ENCODE measurements around the gene SPAG9. TPM values are rescaled to one million over a fixed set of nuclear protein-coding genes. Genes with fewer than 3 reads are reported as not detected.

SPAG9 gene
- total and polyA plus RNA-seq, 2 experiments from 2014 or later = 13.7 to 45.0 TPM

DNA sequence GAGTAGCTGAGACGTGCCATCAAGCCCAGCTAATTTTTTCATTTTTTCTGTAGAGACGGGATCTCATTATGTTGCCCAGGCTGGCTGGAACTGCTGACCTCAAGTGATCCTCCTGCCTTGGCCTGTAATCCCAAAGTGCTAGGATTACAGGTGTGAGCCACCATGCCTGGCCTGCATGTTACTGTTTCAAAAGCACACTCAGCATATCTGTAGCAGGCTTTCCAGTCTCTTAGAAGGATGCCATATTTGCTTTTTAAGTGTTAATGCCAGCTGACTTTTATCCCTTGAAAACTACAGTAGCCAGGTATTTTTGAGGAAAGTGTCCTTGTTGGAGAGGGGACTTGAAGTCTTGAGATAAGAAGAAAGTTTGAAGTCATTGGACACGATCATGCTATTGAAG lies 15.3 kb upstream of the SPAG9 start:
- Histone ChIP-seq H3K27ac (ENCODE audit: low read depth) (no peak overlapping the region), H2AFZ (no peak overlapping the region), H3K79me2 (replicated peaks; ENCODE audit: insufficient read depth) (no peaks in the 10 kb centered on the region), H3K36me3 (ENCODE audit: insufficient read depth) (no peaks in the 10 kb centered on the region), H3K27me3 (ENCODE audit: insufficient read depth) (no peaks in the 10 kb centered on the region), H3K4me2 (no peak overlapping the region), H3K4me3 (no peak overlapping the region), H3K4me1 (ENCODE audit: insufficient read depth) (no peaks in the 10 kb centered on the region; the same call in 1 of the 2 replicates), H4K20me1 (replicated peaks; ENCODE audit: insufficient read depth) (no peaks in the 10 kb centered on the region), H3F3A (replicated peaks; ENCODE audit: low read depth) (no peaks in the 10 kb centered on the region), H3K9me2 (ENCODE audit: insufficient read depth) (no peaks in the 10 kb centered on the region)
- Mint-ChIP-seq H3K4me1 (no peaks in the 10 kb centered on the region; the same call in 2 of the 3 replicates), H3K27ac (no peak overlapping the region), H3K4me3 (no peak overlapping the region), H3K36me3 (ENCODE audit: low read depth) (no peaks in the 10 kb centered on the region), H3K27me3 (ENCODE audit: insufficient read depth, low read depth, poor library complexity) (peaks cover 6% of the 10 kb centered on the region), H3K9me3 (peaks cover 5% of the 10 kb centered on the region; the same call in 1 of the 3 replicates)
- TF ChIP-seq JUNB (IDR thresholded peaks at IDR 0.05; ENCODE audit: unreplicated experiment) (no peak), EZH2phosphoT487 (IDR thresholded peaks at IDR 0.05; ENCODE audit: unreplicated experiment) (no peak), POLR2AphosphoS5 (IDR thresholded peaks at IDR 0.05; ENCODE audit: low read depth) (no peak), NANOG (IDR thresholded peaks at IDR 0.05; ENCODE audit: borderline replicate concordance) (no peak), STAT1 (IDR thresholded peaks at IDR 0.05; ENCODE audit: unreplicated experiment) (no peak), ZNF462 (CRISPR knock-in tag; IDR thresholded peaks at IDR 0.05) (no peak), ZNF114 (CRISPR knock-in tag; IDR thresholded peaks at IDR 0.05) (no peak)
- TF ChIP-seq, protein P1, sequence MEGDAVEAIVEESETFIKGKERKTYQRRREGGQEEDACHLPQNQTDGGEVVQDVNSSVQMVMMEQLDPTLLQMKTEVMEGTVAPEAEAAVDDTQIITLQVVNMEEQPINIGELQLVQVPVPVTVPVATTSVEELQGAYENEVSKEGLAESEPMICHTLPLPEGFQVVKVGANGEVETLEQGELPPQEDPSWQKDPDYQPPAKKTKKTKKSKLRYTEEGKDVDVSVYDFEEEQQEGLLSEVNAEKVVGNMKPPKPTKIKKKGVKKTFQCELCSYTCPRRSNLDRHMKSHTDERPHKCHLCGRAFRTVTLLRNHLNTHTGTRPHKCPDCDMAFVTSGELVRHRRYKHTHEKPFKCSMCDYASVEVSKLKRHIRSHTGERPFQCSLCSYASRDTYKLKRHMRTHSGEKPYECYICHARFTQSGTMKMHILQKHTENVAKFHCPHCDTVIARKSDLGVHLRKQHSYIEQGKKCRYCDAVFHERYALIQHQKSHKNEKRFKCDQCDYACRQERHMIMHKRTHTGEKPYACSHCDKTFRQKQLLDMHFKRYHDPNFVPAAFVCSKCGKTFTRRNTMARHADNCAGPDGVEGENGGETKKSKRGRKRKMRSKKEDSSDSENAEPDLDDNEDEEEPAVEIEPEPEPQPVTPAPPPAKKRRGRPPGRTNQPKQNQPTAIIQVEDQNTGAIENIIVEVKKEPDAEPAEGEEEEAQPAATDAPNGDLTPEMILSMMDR (conservative IDR thresholded peaks at IDR 0.05; ENCODE audit: low read depth in 2 of 2) = no peak
- no peak for ATAC-seq
- DNase-seq (ENCODE audit: low spot score) = no peak
